Activated CD4-positive, alpha-beta T cell treated with anti-CD3 and anti-CD28 coated beads for 36 hours (primary cell): Measurements from ENCODE around the gene FIGLA. TPM values are rescaled to one million over a fixed set of nuclear protein-coding genes. Genes with fewer than 3 reads are reported as not detected.

Experiments
- ATAC-seq: fragments of 200-7000 bp; cut with Tn5 transposase; one replicate; pipeline ENCODE4 v1.10.0; 2021; ENCODE audit warnings: mild to moderate bottlenecking, moderate library complexity
- CTCF ChIA-PET: fragments of 350-600 bp; sonication (Branson Sonifier 250); formaldehyde crosslinking; loops from one replicate; lab custom pipeline; 2021; ENCODE audit warnings: antibody characterized with exemption; lab: Charles Lee
- POLR2A ChIA-PET: fragments of 350-600 bp; sonication (Branson Sonifier 250); formaldehyde crosslinking; loops from one replicate; lab custom pipeline; 2021; ENCODE audit warnings: antibody characterized with exemption, inconsistent platforms; lab: Charles Lee
- DNase-seq: peaks from one replicate; pipeline ENCODE4 v3.0.0-alpha.2; 2020
- H3K27ac Mint-ChIP-seq: one replicate; pipeline ENCODE4 v1.8.0; 2021; ENCODE audit warnings: mixed read lengths
- H3K27me3 Mint-ChIP-seq: one replicate; pipeline ENCODE4 v1.8.0; 2021; ENCODE audit warnings: mixed read lengths
- H3K36me3 Mint-ChIP-seq: one replicate; pipeline ENCODE4 v1.8.0; 2021; ENCODE audit warnings: low read depth, mixed read lengths
- H3K4me1 Mint-ChIP-seq: one replicate; pipeline ENCODE4 v1.8.0; 2021; ENCODE audit warnings: mixed read lengths
- H3K4me3 Mint-ChIP-seq: one replicate; pipeline ENCODE4 v1.8.0; 2021; ENCODE audit warnings: mild to moderate bottlenecking, moderate library complexity, mixed read lengths
- H3K9me3 Mint-ChIP-seq: one replicate; pipeline ENCODE4 v1.8.0; 2021; ENCODE audit warnings: low read depth, mixed read lengths
- intact Hi-C, 2 experiments: fragments of 100-400 bp; cut with DNase I in 1 of 2; cut with micrococcal nuclease in 1 of 2; formaldehyde crosslinking; loops; one replicate each; pipeline versions ENCODE4 v1.14.2 to v1.15.1; 2022 to 2024; cut with DNase I, micrococcal nuclease
- total RNA-seq, 2 experiments: library from RNA; stranded (reverse); gene quantifications; one replicate each; pipeline ENCODE4 v1.2.3, GENCODE V29; 2021

The FIGLA gene
- total RNA-seq, 2 experiments from 2014 or later = not detected

- H3K27ac Mint-ChIP-seq = no peak overlapping the region
- H3K4me1 Mint-ChIP-seq = no peaks in the 10 kb centered on the region
- H3K27me3 Mint-ChIP-seq = peaks cover 3% of the 10 kb centered on the region
- CTCF ChIA-PET = no interaction called here
- DNase-seq (no peak), ATAC-seq (no peak)
- intact Hi-C loops = loop anchor here in 1 of 2 experiments (2.0 kb wide), 1 partner anchor 23 kb away; no protein-coding TSS in a partner anchor
- POLR2A ChIA-PET = no interaction called here
- H3K9me3 Mint-ChIP-seq = no peaks in the 10 kb centered on the region
- H3K36me3 Mint-ChIP-seq = no peaks in the 10 kb centered on the region
- no peak overlapping the region for H3K4me3 Mint-ChIP-seq
These were observed 34.3 kb downstream of the FIGLA start for GRCh38 chr2:70756128-70756527.

DNA sequence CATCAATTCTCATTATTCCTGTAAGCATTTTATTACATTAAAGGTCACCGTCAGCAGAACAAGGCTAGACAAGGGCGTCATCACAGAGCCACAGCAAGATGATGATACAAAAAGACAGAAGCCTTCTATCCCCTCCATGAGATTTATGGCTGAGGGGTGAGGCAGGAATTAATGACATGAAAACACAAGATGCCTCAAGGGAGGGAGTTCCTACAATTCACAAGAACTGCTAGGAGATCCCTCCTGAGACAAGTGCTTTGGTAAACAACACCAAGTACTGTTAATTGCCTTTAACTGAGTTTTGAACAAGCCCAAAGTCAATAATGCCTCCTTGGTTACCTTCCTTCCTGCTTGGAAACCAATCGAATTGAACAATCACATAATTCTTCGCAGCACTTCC is 36.5 kb downstream of the FIGLA start:
- H3K9me3 Mint-ChIP-seq = peaks cover 2% of the 10 kb centered on the region
- ATAC-seq = no peak
- intact Hi-C loops = no loop called here
- H3K4me3 Mint-ChIP-seq = no peak overlapping the region
- no peaks in the 10 kb centered on the region for H3K4me1 Mint-ChIP-seq
- CTCF ChIA-PET = no interaction called here
- POLR2A ChIA-PET = no interaction called here
- H3K27ac Mint-ChIP-seq = no peak overlapping the region
- no peaks in the 10 kb centered on the region for H3K36me3 Mint-ChIP-seq
- no peak for DNase-seq
- H3K27me3 Mint-ChIP-seq = peaks cover 3% of the 10 kb centered on the region

DNA sequence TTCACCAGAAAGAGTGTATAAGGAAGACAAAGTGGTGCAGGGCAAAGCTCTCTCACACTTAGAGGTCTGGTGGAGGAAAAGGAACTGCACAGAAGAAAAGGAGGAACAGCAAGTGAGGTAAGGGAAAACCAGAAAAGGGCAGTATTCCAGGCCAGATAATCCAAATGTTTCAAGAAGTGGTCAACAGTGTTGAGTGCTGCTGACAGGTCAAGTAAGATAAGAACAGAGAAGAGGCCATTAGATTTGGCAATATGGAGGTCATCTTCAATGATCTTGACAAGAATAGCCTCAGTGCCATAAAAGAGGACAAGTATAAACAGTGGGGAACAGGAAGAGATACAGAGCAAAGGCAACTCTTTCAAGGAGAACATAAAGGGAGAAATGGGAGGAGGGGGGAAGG is 37.4 kb downstream of the FIGLA start:
- ChIA-PET POLR2A (no interaction called here), CTCF (interaction anchor here (1.0 kb wide), 1 partner anchor 15 kb away, joined by 4 read pairs; the partner anchor contains the start of gene ADD2)
- Mint-ChIP-seq H3K4me3 (no peak overlapping the region), H3K9me3 (peaks cover 3% of the 10 kb centered on the region), H3K4me1 (no peaks in the 10 kb centered on the region), H3K27me3 (peaks cover 3% of the 10 kb centered on the region), H3K27ac (no peak overlapping the region), H3K36me3 (no peaks in the 10 kb centered on the region)
- ATAC-seq (no peak), DNase-seq (no peak)
- intact Hi-C loops = no loop called here

DNA sequence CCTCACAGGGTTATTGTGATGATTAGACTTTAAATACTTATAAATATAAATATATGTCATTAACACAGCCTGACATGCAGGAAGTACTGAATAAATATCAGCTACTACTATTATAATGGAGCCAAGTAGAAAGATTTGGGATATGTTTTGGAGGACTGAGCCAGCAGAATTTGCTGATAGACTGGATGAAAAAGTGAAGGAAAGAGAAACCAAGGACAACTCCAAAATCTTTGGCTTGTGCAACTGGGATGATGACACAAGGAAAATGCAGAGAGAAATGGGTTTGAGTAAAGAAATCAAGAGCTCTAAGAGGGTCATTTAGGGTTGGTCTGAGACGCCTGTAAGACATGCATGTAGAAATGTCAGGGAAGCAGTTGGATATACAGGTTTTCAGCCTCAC is 38.0 kb downstream of the FIGLA start:
- CTCF ChIA-PET = interaction anchor here (0.6 to 1.0 kb wide), 2 partner anchors 16 to 197 kb away, joined by 4 read pairs; partner anchors contain the start of gene ADD2
- Mint-ChIP-seq H3K9me3 (peaks cover 6% of the 10 kb centered on the region), H3K4me3 (no peak overlapping the region), H3K27me3 (peaks cover 3% of the 10 kb centered on the region), H3K27ac (no peak overlapping the region), H3K36me3 (peaks cover 1% of the 10 kb centered on the region), H3K4me1 (no peaks in the 10 kb centered on the region)
- intact Hi-C loops = no loop called here
- POLR2A ChIA-PET = no interaction called here
- DNase-seq (no peak), ATAC-seq (no peak)

GRCh38 chr2:70751881-70752280 is 38.6 kb downstream of the FIGLA start:
- intact Hi-C loops = no loop called here

DNA sequence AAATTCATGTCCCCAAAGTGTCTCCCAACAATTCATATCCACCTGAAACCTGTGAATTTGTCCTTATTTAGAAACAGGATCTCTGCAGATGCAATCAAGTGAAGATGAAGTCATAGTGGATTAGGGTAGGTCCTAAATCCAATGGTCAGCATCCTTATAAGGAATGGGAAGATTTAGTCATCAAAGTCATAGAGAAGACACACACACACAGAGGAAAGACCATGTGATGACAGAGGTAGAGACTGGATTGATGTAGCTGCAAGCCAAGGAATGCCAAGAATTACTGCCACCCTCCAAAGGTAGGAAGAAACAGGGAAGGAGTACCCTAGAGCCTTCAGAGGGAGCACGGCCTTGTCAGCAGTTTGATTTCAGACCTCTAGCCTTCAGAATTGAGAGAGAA is 40.1 kb downstream of the FIGLA start:
- Mint-ChIP-seq H3K4me1 (no peaks in the 10 kb centered on the region), H3K9me3 (peaks cover 8% of the 10 kb centered on the region), H3K36me3 (peaks cover 3% of the 10 kb centered on the region), H3K27ac (no peak overlapping the region), H3K27me3 (peaks cover 3% of the 10 kb centered on the region), H3K4me3 (no peak overlapping the region)
- intact Hi-C loops = no loop called here
- CTCF ChIA-PET = interaction anchor here (1.0 kb wide), 1 partner anchor 35 kb away, joined by 3 read pairs; no protein-coding TSS in a partner anchor
- DNase-seq = no peak
- POLR2A ChIA-PET = no interaction called here
- ATAC-seq = no peak

More at GRCh38 chr2:70751881-70752280, 38.6 kb downstream of the FIGLA start:
- ChIA-PET POLR2A (no interaction called here), CTCF (interaction anchor here (0.6 kb wide), 1 partner anchor 196 kb away, joined by 4 read pairs; no protein-coding TSS in a partner anchor)
- no peak overlapping the region for H3K27ac Mint-ChIP-seq
- no peak overlapping the region for H3K4me3 Mint-ChIP-seq
- no peaks in the 10 kb centered on the region for H3K4me1 Mint-ChIP-seq
- ATAC-seq = no peak
- H3K36me3 Mint-ChIP-seq = peaks cover 3% of the 10 kb centered on the region
- no peak for DNase-seq
- H3K9me3 Mint-ChIP-seq = peaks cover 8% of the 10 kb centered on the region
- H3K27me3 Mint-ChIP-seq = peaks cover 3% of the 10 kb centered on the region

- H3K27me3 Mint-ChIP-seq = peaks cover 3% of the 10 kb centered on the region
- ATAC-seq (no peak), DNase-seq (no peak)
- ChIA-PET POLR2A (no interaction called here), CTCF (interaction anchor here (0.6 kb wide), 1 partner anchor 23 kb away, joined by 4 read pairs; no protein-coding TSS in a partner anchor)
- H3K36me3 Mint-ChIP-seq = peaks cover 3% of the 10 kb centered on the region
- H3K27ac Mint-ChIP-seq = no peak overlapping the region
- H3K4me1 Mint-ChIP-seq = no peaks in the 10 kb centered on the region
- no peak overlapping the region for H3K4me3 Mint-ChIP-seq
- intact Hi-C loops = no loop called here
- peaks cover 8% of the 10 kb centered on the region for H3K9me3 Mint-ChIP-seq
These were observed 42.2 kb downstream of the FIGLA start for GRCh38 chr2:70748002-70748784.

- Mint-ChIP-seq H3K27me3 (peaks cover 3% of the 10 kb centered on the region), H3K4me3 (no peak overlapping the region), H3K4me1 (no peaks in the 10 kb centered on the region), H3K27ac (no peak overlapping the region), H3K36me3 (peaks cover 3% of the 10 kb centered on the region), H3K9me3 (peaks cover 8% of the 10 kb centered on the region)
- intact Hi-C loops = no loop called here
- POLR2A ChIA-PET = interaction anchor here (0.7 kb wide), 1 partner anchor 79 kb away, joined by 5 read pairs; no protein-coding TSS in a partner anchor
- DNase-seq (no peak), ATAC-seq (peak; percentile 49)
- CTCF ChIA-PET = no interaction called here
These were observed 43.2 kb downstream of the FIGLA start for GRCh38 chr2:70747284-70747683.

DNA sequence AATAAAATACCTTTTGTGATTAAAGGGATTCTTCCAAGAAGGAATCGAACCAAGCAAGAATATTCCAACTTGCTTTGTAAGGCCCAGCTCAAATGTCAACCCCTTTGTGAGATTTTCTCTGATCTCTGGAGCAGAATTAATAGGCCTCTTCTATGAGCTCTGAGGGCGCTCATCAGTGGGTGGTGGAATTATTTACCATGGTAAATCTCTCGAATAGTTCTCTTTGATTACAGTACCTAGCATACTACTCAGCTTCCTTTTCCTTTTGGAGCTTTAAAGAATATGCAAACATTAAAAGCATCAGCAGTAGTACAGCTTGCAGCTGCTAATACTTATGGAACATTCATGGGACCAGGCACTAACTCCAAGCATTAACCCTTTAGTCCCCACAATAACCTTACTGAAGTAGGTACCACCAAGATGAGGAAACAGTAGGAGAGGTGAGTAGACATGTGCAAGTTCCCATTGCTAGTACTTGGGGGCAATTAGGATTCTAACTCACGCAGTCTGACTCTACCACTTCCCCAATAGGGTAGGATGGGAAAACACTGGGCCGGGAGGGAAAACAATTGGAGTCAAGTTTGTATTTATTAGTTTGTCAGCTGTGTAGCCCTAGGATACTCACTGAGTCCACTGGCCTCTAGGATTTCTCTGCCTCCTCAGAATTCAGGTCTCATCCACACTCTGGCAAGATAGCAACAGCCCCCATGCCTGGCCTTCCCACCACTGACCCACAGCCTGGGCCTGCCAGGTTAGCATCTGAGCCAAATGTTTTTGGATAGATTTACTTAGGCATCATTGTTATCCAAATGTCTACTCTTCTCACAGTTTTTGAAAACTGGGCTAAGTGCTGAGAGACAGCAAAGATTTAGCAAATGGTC is 44.1 kb downstream of the FIGLA start:
- peaks cover 8% of the 10 kb centered on the region for H3K9me3 Mint-ChIP-seq
- no peak overlapping the region for H3K4me3 Mint-ChIP-seq
- H3K27ac Mint-ChIP-seq = no peak overlapping the region
- ATAC-seq = no peak
- no peaks in the 10 kb centered on the region for H3K4me1 Mint-ChIP-seq
- DNase-seq = no peak
- H3K36me3 Mint-ChIP-seq = peaks cover 3% of the 10 kb centered on the region
- intact Hi-C loops = no loop called here
- CTCF ChIA-PET = interaction anchor here (0.6 to 1.2 kb wide), 3 partner anchors 10 to 33 kb away, joined by 3 to 4 read pairs (median 3); no protein-coding TSS in a partner anchor
- H3K27me3 Mint-ChIP-seq = peaks cover 3% of the 10 kb centered on the region
- POLR2A ChIA-PET = interaction anchor here (0.7 kb wide), 1 partner anchor 80 kb away, joined by 5 read pairs; no protein-coding TSS in a partner anchor

GRCh38 chr2:70745276-70745825 is 45.1 kb downstream of the FIGLA start:
- no peaks in the 10 kb centered on the region for H3K4me1 Mint-ChIP-seq
- ATAC-seq (no peak), DNase-seq (no peak)
- intact Hi-C loops = no loop called here
- H3K9me3 Mint-ChIP-seq = peaks cover 8% of the 10 kb centered on the region
- ChIA-PET POLR2A (no interaction called here), CTCF (interaction anchor here (0.6 to 1.5 kb wide), 4 partner anchors 9 to 34 kb away, joined by 3 to 4 read pairs (median 4); partner anchors contain the start of gene ADD2)
- H3K27ac Mint-ChIP-seq = no peak overlapping the region
- H3K36me3 Mint-ChIP-seq = peaks cover 4% of the 10 kb centered on the region
- H3K27me3 Mint-ChIP-seq = peaks cover 3% of the 10 kb centered on the region
- no peak overlapping the region for H3K4me3 Mint-ChIP-seq

- H3K9me3 Mint-ChIP-seq = peaks cover 10% of the 10 kb centered on the region
- peaks cover 9% of the 10 kb centered on the region for H3K36me3 Mint-ChIP-seq
- H3K27ac Mint-ChIP-seq = no peak overlapping the region
- ATAC-seq = no peak
- no peaks in the 10 kb centered on the region for H3K4me1 Mint-ChIP-seq
- ChIA-PET POLR2A (interaction anchor here (0.6 kb wide), 1 partner anchor 107 kb away, joined by 5 read pairs; no protein-coding TSS in a partner anchor), CTCF (interaction anchor here (1.5 kb wide), 1 partner anchor 24 kb away, joined by 4 read pairs; the partner anchor contains the start of gene ADD2)
- intact Hi-C loops = no loop called here
- H3K27me3 Mint-ChIP-seq = peaks cover 3% of the 10 kb centered on the region
- no peak overlapping the region for H3K4me3 Mint-ChIP-seq
- DNase-seq = no peak
These were observed 46.0 kb downstream of the FIGLA start for GRCh38 chr2:70744397-70744796.
